Stimulated activated CD4-positive, alpha-beta T cell treated with anti-CD3 and anti-CD28 coated beads, Interleukin-1b, Interleukin-23, amount 100 ng/mL, for 1 hour (primary cell): Measurements from ENCODE around the gene NRXN2.
"Not testable (repeated sequence)": the region's sequence is repeated elsewhere in the genome, so short reads cannot be mapped to it uniquely, and the experiment has no call there.

Source experiments
- DNase-seq, 2 donors: peaks; one replicate each; pipeline ENCODE4 v3.0.0-alpha.2; 2020; ENCODE audit warnings: low read depth in 2 of 2

The NRXN2 gene

GRCh38 chr11:64566042-64566914 lies 156.7 kb downstream of the NRXN2 start:
- DNase-seq, result no peak

GRCh38 chr11:64564947-64565889 lies 157.8 kb downstream of the NRXN2 start:
- no peak for DNase-seq

- no peak for DNase-seq
Measured at GRCh38 chr11:64564419-64564818, 158.6 kb downstream of the NRXN2 start.

- no peak for DNase-seq
Measured at GRCh38 chr11:64563966-64564365, 159.0 kb downstream of the NRXN2 start.

- no peak for DNase-seq
Measured at GRCh38 chr11:64562723-64563351, 160.2 kb downstream of the NRXN2 start.

- DNase-seq, result no peak
Measured at GRCh38 chr11:64561984-64562722, 160.8 kb downstream of the NRXN2 start.

- DNase-seq, result not testable (repeated sequence)
Measured at GRCh38 chr11:64561429-64561828, 161.6 kb downstream of the NRXN2 start.

- no peak for DNase-seq
Measured at GRCh38 chr11:64560941-64561340, 162.1 kb downstream of the NRXN2 start.

GRCh38 chr11:64560139-64560771 lies 162.7 kb downstream of the NRXN2 start:
- DNase-seq, result no peak

- no peak for DNase-seq
Measured at GRCh38 chr11:64559351-64560138, 163.5 kb downstream of the NRXN2 start.

GRCh38 chr11:64558869-64559268 lies 164.1 kb downstream of the NRXN2 start:
- no peak for DNase-seq

GRCh38 chr11:64558065-64558745 lies 164.8 kb downstream of the NRXN2 start:
- no peak for DNase-seq

- DNase-seq, result no peak
Measured at GRCh38 chr11:64556721-64557250, 166.2 kb downstream of the NRXN2 start.
